ENCODE data around the gene CHRDL1. TPM values are rescaled to one million over a fixed set of nuclear protein-coding genes. Genes with fewer than 3 reads are reported as not detected.
"Not testable (repeated sequence)": the region's sequence is repeated elsewhere in the genome, so short reads cannot be mapped to it uniquely, and the experiment has no call there.

Gene CHRDL1
- total RNA-seq, 4 donors from 2014 or later, result 107 to 170 (median 152) TPM

DNA sequence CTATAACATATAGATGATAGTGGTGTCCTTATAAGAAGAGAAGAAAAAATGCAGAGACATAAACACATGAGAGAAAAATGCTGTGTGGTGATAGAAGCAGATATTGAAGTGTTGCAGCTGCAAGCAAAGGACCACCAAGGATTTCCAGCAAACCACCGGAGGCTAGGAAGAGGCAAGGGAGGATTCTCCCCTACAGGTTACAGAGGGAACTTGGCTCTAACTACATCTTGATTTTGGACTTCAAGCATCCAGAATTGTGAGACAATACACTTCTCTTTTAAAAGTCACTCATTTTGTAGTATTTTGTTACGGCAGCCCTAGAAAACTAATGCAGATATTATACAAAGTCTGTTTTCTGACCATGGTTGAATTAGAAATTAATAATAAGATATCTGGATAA lies 30.4 kb upstream of the CHRDL1 start:
- H3K4me1 ChIP-seq, result no peaks in the 10 kb centered on the region
- 78 to 89% methylated on average over 2 of the region's 2 CpGs for WGBS, 2 donors
- no peak overlapping the region for H3K27ac ChIP-seq
- no peaks in the 10 kb centered on the region for H3K9me3 ChIP-seq
- H3K36me3 ChIP-seq, result no peaks in the 10 kb centered on the region
- DNase-seq (ENCODE audit: low spot score in 2 of 2), result no peak
- no peak overlapping the region for H3K4me3 ChIP-seq
- no peaks in the 10 kb centered on the region for H3K27me3 ChIP-seq
- TF ChIP-seq EP300 (IDR thresholded peaks at IDR 0.05) (no peak), POLR2A (IDR thresholded peaks at IDR 0.05) (no peak), CTCF (IDR thresholded peaks at IDR 0.05) (no peak)

GRCh38 chrX:110816543-110816942 lies 20.9 kb upstream of the CHRDL1 start:
- not testable (repeated sequence) for H3K9me3 ChIP-seq; DNase-seq (ENCODE audit: low spot score in 2 of 2); H3K4me1 ChIP-seq; H3K36me3 ChIP-seq; H3K27ac ChIP-seq; H3K4me3 ChIP-seq; H3K27me3 ChIP-seq
- WGBS, 2 donors, result 88 to 92% methylated on average over 1 of the region's 1 CpG

DNA sequence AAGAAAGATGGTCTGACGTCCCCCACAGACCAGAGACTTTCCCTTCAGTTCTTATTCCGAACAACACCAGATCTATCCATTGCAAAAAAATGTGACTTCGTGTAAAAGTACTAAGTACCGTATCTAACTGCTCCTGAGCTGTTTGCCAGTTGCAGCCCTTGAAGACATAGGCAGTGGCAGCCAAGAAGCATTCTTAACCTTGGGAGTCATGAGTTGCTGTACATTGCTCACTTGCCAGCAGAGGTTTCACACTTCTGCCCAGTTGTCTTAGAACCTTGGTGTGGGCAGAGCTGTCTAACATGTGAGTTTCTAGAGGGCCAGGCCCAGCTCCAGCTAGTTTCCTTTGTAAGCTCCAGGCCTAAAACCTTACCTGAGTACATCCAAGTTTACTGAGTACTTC lies 10.5 kb upstream of the CHRDL1 start:
- H3K4me3 ChIP-seq, result no peak overlapping the region
- H3K36me3 ChIP-seq, result no peaks in the 10 kb centered on the region
- DNase-seq (ENCODE audit: low spot score in 2 of 2), result no peak
- TF ChIP-seq POLR2A (IDR thresholded peaks at IDR 0.05) (no peak), EP300 (IDR thresholded peaks at IDR 0.05) (no peak), CTCF (IDR thresholded peaks at IDR 0.05) (no peak)
- no peaks in the 10 kb centered on the region for H3K9me3 ChIP-seq
- 67 to 83% methylated on average over 4 of the region's 4 CpGs for WGBS, 2 donors
- H3K4me1 ChIP-seq, result no peaks in the 10 kb centered on the region
- H3K27me3 ChIP-seq, result peaks cover 0 to 8% of the 10 kb centered on the region in 2 donors
- no peak overlapping the region for H3K27ac ChIP-seq

GRCh38 chrX:110805303-110805702 lies 9.7 kb upstream of the CHRDL1 start:
- WGBS, 2 donors, result 19 to 61% methylated on average over 1 of the region's 1 CpG

GRCh38 chrX:110804446-110804845 lies 8.8 kb upstream of the CHRDL1 start:
- H3K27ac ChIP-seq, result no peak overlapping the region
- H3K36me3 ChIP-seq, result no peaks in the 10 kb centered on the region
- H3K9me3 ChIP-seq, result no peaks in the 10 kb centered on the region
- DNase-seq (ENCODE audit: low spot score in 2 of 2), result no peak
- no peaks in the 10 kb centered on the region for H3K4me1 ChIP-seq
- no peak for TF ChIP-seq POLR2A (IDR thresholded peaks at IDR 0.05)
- H3K27me3 ChIP-seq, result peaks cover 0 to 7% of the 10 kb centered on the region in 2 donors
- 54 to 68% methylated on average over 4 of the region's 4 CpGs for WGBS, 2 donors
- H3K4me3 ChIP-seq, result no peak overlapping the region

More at GRCh38 chrX:110805303-110805702, 9.7 kb upstream of the CHRDL1 start:
- peaks cover 0 to under 1% of the 10 kb centered on the region in 2 donors for H3K27me3 ChIP-seq
- no peaks in the 10 kb centered on the region for H3K9me3 ChIP-seq
- no peaks in the 10 kb centered on the region for H3K36me3 ChIP-seq
- no peak overlapping the region for H3K4me3 ChIP-seq
- TF ChIP-seq POLR2A (IDR thresholded peaks at IDR 0.05), result no peak
- TF ChIP-seq CTCF (IDR thresholded peaks at IDR 0.05), result no peak
- TF ChIP-seq EP300 (IDR thresholded peaks at IDR 0.05), result no peak
- no peak overlapping the region for H3K27ac ChIP-seq
- DNase-seq (ENCODE audit: low spot score in 2 of 2), result no peak
- H3K4me1 ChIP-seq, result no peaks in the 10 kb centered on the region

DNA sequence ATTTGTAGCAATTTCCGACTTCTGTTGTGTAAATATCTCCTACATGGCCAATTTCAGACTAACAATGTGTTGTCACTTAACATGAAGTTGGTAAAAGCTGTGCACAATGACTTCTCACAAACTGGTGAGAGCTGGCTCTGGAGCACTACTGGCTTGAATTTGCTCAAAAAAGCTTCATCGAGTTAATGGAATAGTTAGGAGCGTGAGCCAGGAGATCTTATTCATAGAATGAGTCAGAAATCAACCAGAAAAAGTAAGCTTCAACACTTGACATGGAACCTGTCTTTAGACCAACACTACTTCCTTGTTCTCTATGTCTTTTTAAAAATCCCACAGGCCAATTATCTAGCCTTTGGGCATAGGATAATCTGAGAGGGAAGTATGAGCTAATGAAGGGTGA lies 7.9 kb upstream of the CHRDL1 start:
- H3K9me3 ChIP-seq, result no peaks in the 10 kb centered on the region
- peaks cover 0 to 8% of the 10 kb centered on the region in 2 donors for H3K27me3 ChIP-seq
- H3K4me1 ChIP-seq, result no peaks in the 10 kb centered on the region
- H3K4me3 ChIP-seq, result no peak overlapping the region
- TF ChIP-seq EP300 (IDR thresholded peaks at IDR 0.05) (no peak), CTCF (IDR thresholded peaks at IDR 0.05) (no peak), POLR2A (IDR thresholded peaks at IDR 0.05) (no peak)
- WGBS, 2 donors, result 43 to 65% methylated on average over 3 of the region's 3 CpGs
- DNase-seq (ENCODE audit: low spot score in 2 of 2), result no peak
- H3K36me3 ChIP-seq, result no peaks in the 10 kb centered on the region
- no peak overlapping the region for H3K27ac ChIP-seq
